HG02840 (cell line): ENCODE results near the gene CIB4.

Source experiments
- ATAC-seq: cut with Tn5 transposase; IDR thresholded peaks from one replicate; pipeline ENCODE4 v1.9.1; 2021; ENCODE audit warnings: mild to moderate bottlenecking, moderate library complexity, moderate number of reproducible peaks; ENCODE audit not compliant: unreplicated experiment, low FRiP score

CIB4 gene

GRCh38 chr2:26628561-26629345 lies 12.4 kb downstream of the CIB4 start:
- no peak for ATAC-seq

GRCh38 chr2:26627350-26628105 lies 13.6 kb downstream of the CIB4 start:
- ATAC-seq = no peak

GRCh38 chr2:26626606-26627005 lies 14.6 kb downstream of the CIB4 start:
- no peak for ATAC-seq

GRCh38 chr2:26623541-26624495 lies 17.3 kb downstream of the CIB4 start:
- ATAC-seq = no peak

GRCh38 chr2:26621469-26622199 lies 19.5 kb downstream of the CIB4 start:
- no peak for ATAC-seq

GRCh38 chr2:26620031-26620605 lies 21.0 kb downstream of the CIB4 start:
- ATAC-seq = no peak

- ATAC-seq = no peak
Observed at GRCh38 chr2:26619521-26619951, 21.6 kb downstream of the CIB4 start.

- ATAC-seq = no peak
Observed at GRCh38 chr2:26619096-26619495, 22.1 kb downstream of the CIB4 start.

GRCh38 chr2:26618611-26619010 lies 22.6 kb downstream of the CIB4 start:
- ATAC-seq = no peak

GRCh38 chr2:26617588-26618083 lies 23.5 kb downstream of the CIB4 start:
- no peak for ATAC-seq

- ATAC-seq = no peak
Observed at GRCh38 chr2:26616706-26617587, 24.2 kb downstream of the CIB4 start.

- no peak for ATAC-seq
Observed at GRCh38 chr2:26615860-26616705, 25.1 kb downstream of the CIB4 start.

- ATAC-seq = no peak
Observed at GRCh38 chr2:26615336-26615859, 25.8 kb downstream of the CIB4 start.

- no peak for ATAC-seq
Observed at GRCh38 chr2:26614216-26615138, 26.7 kb downstream of the CIB4 start.

GRCh38 chr2:26613241-26614215 lies 27.6 kb downstream of the CIB4 start:
- no peak for ATAC-seq
